SU-DHL-6 (cell line): ENCODE data around the gene RIN3.

Experiments
- H2AFZ ChIP-seq: fragments of 200-600 bp; sonication (generic); 2 replicates; pipeline ENCODE4 v1.6.1; 2014; ENCODE audit warnings: low read depth, mild to moderate bottlenecking, moderate library complexity, mixed read lengths, antibody characterized with exemption, low read length; ENCODE audit not compliant: severe bottlenecking
- H3F3A ChIP-seq: fragments of 200-600 bp; shearing (Covaris generic); 2 replicates; pipeline ENCODE4 v1.6.0; 2016; ENCODE audit warnings: antibody characterized with exemption, mild to moderate bottlenecking; ENCODE audit not compliant: insufficient read depth
- H3K27ac ChIP-seq: fragments of 200-600 bp; sonication (generic); 2 replicates; pipeline ENCODE4 v1.5.1; 2016; ENCODE audit warnings: low read depth, mild to moderate bottlenecking, low read length, moderate library complexity, mixed read lengths
- H3K27me3 ChIP-seq: fragments of 200-600 bp; sonication (generic), shearing (Covaris generic); 2 replicates; pipeline ENCODE4 v1.6.0; 2014; ENCODE audit warnings: mild to moderate bottlenecking, low read length
- H3K36me3 ChIP-seq: fragments of 200-600 bp; sonication (generic); 2 replicates; pipeline ENCODE4 v1.6.1; 2014; ENCODE audit warnings: mild to moderate bottlenecking, low read length, mixed read lengths
- H3K4me2 ChIP-seq: fragments of 300-600, 200-600 bp; shearing (Covaris generic), sonication (generic); 2 replicates; pipeline ENCODE4 v1.6.0; 2014; ENCODE audit warnings: low read length, low read depth, mild to moderate bottlenecking; ENCODE audit not compliant: poor library complexity, severe bottlenecking
- H3K4me3 ChIP-seq: fragments of 200-600 bp; sonication (generic); 2 replicates; pipeline ENCODE4 v1.5.1; 2014; ENCODE audit warnings: antibody characterized with exemption, low read length, mild to moderate bottlenecking, mixed read lengths; ENCODE audit not compliant: insufficient read depth, poor library complexity, severe bottlenecking
- H3K79me2 ChIP-seq: fragments of 200-600 bp; sonication (generic); 2 replicates; pipeline ENCODE4 v1.6.1; 2014; ENCODE audit warnings: mild to moderate bottlenecking, low read length, moderate library complexity; ENCODE audit not compliant: insufficient read depth
- H3K9ac ChIP-seq: fragments of 200-600 bp; sonication (generic); 2 replicates; pipeline ENCODE4 v1.7.0; 2014; ENCODE audit warnings: mild to moderate bottlenecking, low read length
- H3K9me2 ChIP-seq: fragments of 200-600 bp; sonication (generic); replicated peaks from 2 replicates; pipeline ENCODE4 v1.6.1; 2014; ENCODE audit warnings: low read length; ENCODE audit not compliant: insufficient read depth
- H3K9me3 ChIP-seq: fragments of 200-600 bp; sonication (generic); 2 replicates; pipeline ENCODE4 v1.6.1; 2014; ENCODE audit warnings: low read length, mixed read lengths; ENCODE audit not compliant: insufficient read depth
- H4K20me1 ChIP-seq: fragments of 200-600 bp; sonication (generic); 2 replicates; pipeline ENCODE4 v1.6.1; 2014; ENCODE audit warnings: low read depth, mild to moderate bottlenecking, antibody characterized with exemption, low read length, moderate library complexity, mixed read lengths
- EZH2phosphoT487 ChIP-seq: fragments of 200-600 bp; sonication (generic), shearing (Covaris generic); conservative IDR thresholded peaks from 2 replicates; pipeline ENCODE4 v1.6.1; 2018; ENCODE audit warnings: mild to moderate bottlenecking, antibody characterized with exemption, low read length, moderate library complexity, mixed read lengths
- TF ChIP-seq, protein P1 (sequence below): fragments of 200-600 bp; sonication (generic); IDR thresholded peaks from one replicate; pipeline ENCODE4 v1.5.1; 2017; ENCODE audit warnings: antibody characterized with exemption, mild to moderate bottlenecking, low read length, moderate library complexity; ENCODE audit not compliant: insufficient read depth, poor library complexity, severe bottlenecking

RIN3 gene

GRCh38 chr14:92649066-92649465, 135.5 kb downstream of the RIN3 start:
- Histone ChIP-seq H2AFZ (no peak overlapping the region), H3K36me3 (no peaks in the 10 kb centered on the region), H3K9me3 (no peaks in the 10 kb centered on the region), H3K9ac (no peak overlapping the region), H3K9me2 (no peaks in the 10 kb centered on the region), H3F3A (no peaks in the 10 kb centered on the region), H3K4me3 (no peak overlapping the region), H3K4me2 (no peak overlapping the region), H3K27ac (no peak overlapping the region), H3K79me2 (no peaks in the 10 kb centered on the region), H3K27me3 (no peaks in the 10 kb centered on the region), H4K20me1 (no peaks in the 10 kb centered on the region)
- TF ChIP-seq, protein P1, sequence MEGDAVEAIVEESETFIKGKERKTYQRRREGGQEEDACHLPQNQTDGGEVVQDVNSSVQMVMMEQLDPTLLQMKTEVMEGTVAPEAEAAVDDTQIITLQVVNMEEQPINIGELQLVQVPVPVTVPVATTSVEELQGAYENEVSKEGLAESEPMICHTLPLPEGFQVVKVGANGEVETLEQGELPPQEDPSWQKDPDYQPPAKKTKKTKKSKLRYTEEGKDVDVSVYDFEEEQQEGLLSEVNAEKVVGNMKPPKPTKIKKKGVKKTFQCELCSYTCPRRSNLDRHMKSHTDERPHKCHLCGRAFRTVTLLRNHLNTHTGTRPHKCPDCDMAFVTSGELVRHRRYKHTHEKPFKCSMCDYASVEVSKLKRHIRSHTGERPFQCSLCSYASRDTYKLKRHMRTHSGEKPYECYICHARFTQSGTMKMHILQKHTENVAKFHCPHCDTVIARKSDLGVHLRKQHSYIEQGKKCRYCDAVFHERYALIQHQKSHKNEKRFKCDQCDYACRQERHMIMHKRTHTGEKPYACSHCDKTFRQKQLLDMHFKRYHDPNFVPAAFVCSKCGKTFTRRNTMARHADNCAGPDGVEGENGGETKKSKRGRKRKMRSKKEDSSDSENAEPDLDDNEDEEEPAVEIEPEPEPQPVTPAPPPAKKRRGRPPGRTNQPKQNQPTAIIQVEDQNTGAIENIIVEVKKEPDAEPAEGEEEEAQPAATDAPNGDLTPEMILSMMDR, result no peak

DNA sequence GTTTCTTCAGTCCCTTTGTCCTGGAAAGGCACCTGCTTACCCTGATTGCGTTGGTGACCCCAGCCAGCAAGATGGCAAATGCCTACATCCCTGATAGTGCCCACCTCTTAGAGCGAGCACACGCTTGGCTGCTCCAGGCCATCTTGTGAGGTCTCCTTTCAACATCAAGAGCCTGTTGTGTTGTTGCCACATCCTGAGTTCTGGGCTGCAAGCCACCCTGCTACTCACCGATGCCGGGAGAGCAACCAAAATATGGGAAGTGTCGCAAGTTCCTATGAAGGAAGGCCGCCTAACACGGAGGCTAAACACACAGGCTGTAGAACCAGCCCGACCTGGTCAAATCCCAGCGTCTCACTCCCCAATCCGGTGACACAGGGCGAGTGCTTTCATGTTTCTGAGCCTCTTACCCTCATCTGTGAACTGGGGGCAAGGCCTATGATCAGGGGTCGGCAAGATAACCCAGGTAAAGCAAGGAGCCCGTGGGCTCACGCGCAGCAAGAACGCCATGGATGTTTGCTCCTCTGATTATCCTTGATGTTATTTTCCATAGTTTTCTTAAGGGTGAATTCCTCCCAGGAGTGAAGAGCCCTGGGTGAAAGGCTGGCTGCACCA, 136.5 kb downstream of the RIN3 start:
- TF ChIP-seq, protein P1, result no peak
- no peak for TF ChIP-seq EZH2phosphoT487
- H4K20me1 ChIP-seq, result no peaks in the 10 kb centered on the region
- H3K36me3 ChIP-seq, result no peaks in the 10 kb centered on the region

GRCh38 chr14:92650581-92651105, 137.1 kb downstream of the RIN3 start:
- no peaks in the 10 kb centered on the region for H3K9me3 ChIP-seq
- H4K20me1 ChIP-seq, result no peaks in the 10 kb centered on the region
- no peak overlapping the region for H3K4me3 ChIP-seq
- H3K4me2 ChIP-seq, result no peak overlapping the region
- no peaks in the 10 kb centered on the region for H3K79me2 ChIP-seq
- TF ChIP-seq, protein P1, result no peak
- TF ChIP-seq EZH2phosphoT487, result no peak
- no peaks in the 10 kb centered on the region for H3K36me3 ChIP-seq
- H3K9ac ChIP-seq, result no peak overlapping the region
- no peak overlapping the region for H2AFZ ChIP-seq
- no peaks in the 10 kb centered on the region for H3K27me3 ChIP-seq
- no peak overlapping the region for H3K27ac ChIP-seq
- no peaks in the 10 kb centered on the region for H3F3A ChIP-seq
- H3K9me2 ChIP-seq, result no peaks in the 10 kb centered on the region

More for the DNA sequence above, 136.5 kb downstream of the RIN3 start:
- H2AFZ ChIP-seq, result no peak overlapping the region
- no peaks in the 10 kb centered on the region for H3K79me2 ChIP-seq
- no peaks in the 10 kb centered on the region for H3K9me3 ChIP-seq
- no peaks in the 10 kb centered on the region for H3K27me3 ChIP-seq
- no peak overlapping the region for H3K9ac ChIP-seq
- no peak overlapping the region for H3K4me2 ChIP-seq
- no peaks in the 10 kb centered on the region for H3F3A ChIP-seq
- H3K4me3 ChIP-seq, result no peak overlapping the region
- no peaks in the 10 kb centered on the region for H3K9me2 ChIP-seq
- no peak overlapping the region for H3K27ac ChIP-seq
